Activated naive CD4-positive, alpha-beta T cell treated with anti-CD3 and anti-CD28 coated beads for 36 hours (primary cell): ENCODE results near the gene MRPL37. TPM values are rescaled to one million over a fixed set of nuclear protein-coding genes. Genes with fewer than 3 reads are reported as not detected.
"Not testable (repeated sequence)": the region's sequence is repeated elsewhere in the genome, so short reads cannot be mapped to it uniquely, and the experiment has no call there.

ENCODE experiments used
- CTCF ChIA-PET: fragments of 350-600 bp; sonication (Branson Sonifier 250); formaldehyde crosslinking; loops from one replicate; lab custom pipeline; 2021; ENCODE audit warnings: antibody characterized with exemption; lab: Charles Lee
- DNase-seq: peaks from one replicate; pipeline ENCODE4 v3.0.0-alpha.2; 2020
- H3K27ac Mint-ChIP-seq: one replicate; pipeline ENCODE4 v1.8.0; 2021; ENCODE audit warnings: mild to moderate bottlenecking, mixed read lengths
- H3K27me3 Mint-ChIP-seq: one replicate; pipeline ENCODE4 v1.8.0; 2021; ENCODE audit warnings: low read depth, mixed read lengths
- H3K36me3 Mint-ChIP-seq: one replicate; pipeline ENCODE4 v1.8.0; 2021; ENCODE audit warnings: low read depth, mixed read lengths
- H3K4me1 Mint-ChIP-seq: one replicate; pipeline ENCODE4 v1.8.0; 2021; ENCODE audit warnings: low read depth, mixed read lengths
- H3K4me3 Mint-ChIP-seq: one replicate; pipeline ENCODE4 v1.8.0; 2021; ENCODE audit warnings: mild to moderate bottlenecking, moderate library complexity, mixed read lengths
- H3K9me3 Mint-ChIP-seq: one replicate; pipeline ENCODE4 v1.8.0; 2021; ENCODE audit warnings: mixed read lengths
- intact Hi-C: fragments of 100-400 bp; cut with micrococcal nuclease; formaldehyde crosslinking; loops from one replicate; pipeline ENCODE4 v1.15.1; 2023
- total RNA-seq, 2 experiments: library from RNA; stranded (reverse); gene quantifications; one replicate each; pipeline ENCODE4 v1.2.3, GENCODE V29; 2021

Gene MRPL37
- total RNA-seq, 2 experiments from 2014 or later = 203 to 211 TPM

GRCh38 chr1:54163573-54163972 is 36.4 kb upstream of the MRPL37 start:
- Mint-ChIP-seq H3K27ac (no peak overlapping the region), H3K27me3 (no peaks in the 10 kb centered on the region), H3K4me1 (no peaks in the 10 kb centered on the region), H3K36me3 (no peaks in the 10 kb centered on the region), H3K9me3 (no peaks in the 10 kb centered on the region), H3K4me3 (no peak overlapping the region)
- CTCF ChIA-PET = no interaction called here
- DNase-seq = no peak
- intact Hi-C loops = no loop called here

- Mint-ChIP-seq H3K4me1 (no peaks in the 10 kb centered on the region), H3K9me3 (no peaks in the 10 kb centered on the region), H3K4me3 (no peak overlapping the region), H3K27ac (no peak overlapping the region), H3K27me3 (no peaks in the 10 kb centered on the region), H3K36me3 (no peaks in the 10 kb centered on the region)
- CTCF ChIA-PET = interaction anchor here (1.0 to 1.1 kb wide), 2 partner anchors 16 to 85 kb away, joined by 3 to 4 read pairs; no protein-coding TSS in a partner anchor
- DNase-seq = no peak
- intact Hi-C loops = no loop called here
Measured at GRCh38 chr1:54165146-54165545, 34.8 kb upstream of the MRPL37 start.

DNA sequence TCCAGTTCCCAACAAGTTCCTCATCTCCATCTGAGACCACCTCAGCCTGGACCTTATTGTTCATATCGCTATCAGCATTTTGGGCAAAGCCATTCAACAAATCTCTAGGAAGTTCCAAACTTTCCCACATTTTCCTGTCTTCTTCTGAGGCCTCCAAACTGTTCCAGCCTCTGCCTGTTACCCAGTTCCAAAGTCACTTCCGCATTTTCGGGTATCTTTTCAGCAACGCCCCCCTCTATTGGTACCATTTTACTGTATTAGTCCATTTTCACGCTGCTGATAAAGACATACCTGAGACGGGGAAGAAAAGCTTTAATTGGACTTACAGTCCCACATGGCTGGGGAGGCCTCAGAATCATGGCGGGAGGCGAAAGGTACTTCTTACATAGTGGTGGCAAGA is 33.6 kb upstream of the MRPL37 start:
- intact Hi-C loops = not testable (repeated sequence)

DNA sequence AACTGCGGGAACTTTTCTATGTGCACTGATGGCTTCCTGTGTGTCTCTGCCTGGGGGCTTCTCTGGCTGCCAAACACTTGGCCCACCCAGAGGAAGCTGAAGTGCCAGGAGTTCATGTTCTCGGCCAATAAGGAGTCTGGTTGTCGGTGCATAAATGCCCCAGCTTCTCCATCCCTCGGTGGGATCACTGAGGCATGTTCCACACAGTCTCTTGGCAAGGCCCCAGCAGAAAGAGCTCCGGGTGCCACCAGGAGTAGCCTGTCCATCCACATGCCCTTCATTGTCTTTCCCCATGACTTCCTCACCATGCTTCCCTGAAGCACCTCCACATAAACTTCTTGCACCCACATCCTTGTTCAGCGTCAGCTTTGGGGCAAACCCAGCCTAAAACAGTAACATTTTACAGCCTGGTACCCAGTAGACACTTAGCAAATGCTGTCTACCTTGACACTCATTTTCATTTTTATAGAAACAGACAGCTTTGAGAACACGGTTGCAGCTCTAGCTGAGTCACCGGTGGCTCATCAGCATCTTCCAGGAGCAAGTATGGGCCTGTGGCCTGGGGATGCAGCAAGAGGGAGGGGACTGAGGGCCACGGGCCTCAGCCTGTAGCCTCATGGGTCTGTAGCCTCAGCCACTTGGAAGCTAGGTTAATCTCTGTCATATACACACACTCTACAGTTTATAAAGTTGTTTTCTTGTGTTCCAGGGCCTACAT is 32.4 kb upstream of the MRPL37 start:
- CTCF ChIA-PET = interaction anchor here (0.6 to 1.0 kb wide), 2 partner anchors 14 to 93 kb away, joined by 3 to 4 read pairs; no protein-coding TSS in a partner anchor
- no peaks in the 10 kb centered on the region for H3K27me3 Mint-ChIP-seq
- no peak overlapping the region for H3K4me3 Mint-ChIP-seq
- peaks cover 10% of the 10 kb centered on the region for H3K4me1 Mint-ChIP-seq
- H3K27ac Mint-ChIP-seq = no peak overlapping the region
- no peaks in the 10 kb centered on the region for H3K36me3 Mint-ChIP-seq
- intact Hi-C loops = no loop called here
- no peak for DNase-seq
- no peaks in the 10 kb centered on the region for H3K9me3 Mint-ChIP-seq

More for the DNA sequence above, 33.6 kb upstream of the MRPL37 start:
- not testable (repeated sequence) for H3K27ac Mint-ChIP-seq, H3K4me1 Mint-ChIP-seq, H3K4me3 Mint-ChIP-seq, H3K36me3 Mint-ChIP-seq, H3K27me3 Mint-ChIP-seq, H3K9me3 Mint-ChIP-seq, DNase-seq
- CTCF ChIA-PET = interaction anchor here (0.7 to 1.0 kb wide), 2 partner anchors 15 to 306 kb away, joined by 3 read pairs; no protein-coding TSS in a partner anchor

DNA sequence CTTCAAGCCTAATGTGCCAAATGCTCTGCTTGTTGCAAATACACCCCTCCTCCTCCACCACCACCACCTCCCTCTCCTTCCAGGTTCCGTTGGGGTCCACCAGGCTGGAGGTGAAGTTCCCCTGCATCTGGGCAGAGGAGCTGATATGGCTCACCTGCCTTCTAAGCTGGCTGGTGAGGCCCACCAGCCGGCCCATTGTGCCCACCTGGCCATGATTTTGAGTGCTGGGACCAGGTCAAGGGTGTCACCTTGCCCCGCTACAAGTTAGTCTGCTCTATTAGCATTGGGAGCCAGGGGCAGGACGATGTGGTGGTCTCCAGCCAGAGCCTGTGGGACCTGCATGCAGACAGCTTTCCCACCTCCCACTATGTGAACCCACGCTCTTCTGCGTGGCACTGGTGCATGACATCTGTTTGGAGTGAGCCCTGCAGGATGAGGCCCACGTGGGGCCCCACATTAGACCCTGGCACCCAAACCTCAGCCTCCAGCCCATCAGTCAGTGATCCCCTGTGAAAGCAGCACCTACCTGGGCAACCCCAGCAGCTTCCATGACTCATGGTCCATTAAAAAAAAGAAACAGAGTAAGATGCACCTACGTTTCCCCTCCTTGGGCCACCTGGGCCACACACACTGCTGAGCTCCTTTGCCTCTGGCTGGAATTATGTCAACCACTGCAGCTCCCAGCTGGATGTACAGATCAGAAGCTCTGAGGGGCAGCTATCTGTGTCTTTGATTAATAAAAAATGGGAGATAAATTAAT is 31.6 kb upstream of the MRPL37 start:
- CTCF ChIA-PET = interaction anchor here (0.6 kb wide), 1 partner anchor 94 kb away, joined by 4 read pairs; no protein-coding TSS in a partner anchor
- H3K36me3 Mint-ChIP-seq = no peaks in the 10 kb centered on the region
- no peaks in the 10 kb centered on the region for H3K27me3 Mint-ChIP-seq
- no peak overlapping the region for H3K4me3 Mint-ChIP-seq
- H3K27ac Mint-ChIP-seq = no peak overlapping the region
- H3K4me1 Mint-ChIP-seq = peaks cover 10% of the 10 kb centered on the region
- intact Hi-C loops = no loop called here
- no peak for DNase-seq
- no peaks in the 10 kb centered on the region for H3K9me3 Mint-ChIP-seq

DNA sequence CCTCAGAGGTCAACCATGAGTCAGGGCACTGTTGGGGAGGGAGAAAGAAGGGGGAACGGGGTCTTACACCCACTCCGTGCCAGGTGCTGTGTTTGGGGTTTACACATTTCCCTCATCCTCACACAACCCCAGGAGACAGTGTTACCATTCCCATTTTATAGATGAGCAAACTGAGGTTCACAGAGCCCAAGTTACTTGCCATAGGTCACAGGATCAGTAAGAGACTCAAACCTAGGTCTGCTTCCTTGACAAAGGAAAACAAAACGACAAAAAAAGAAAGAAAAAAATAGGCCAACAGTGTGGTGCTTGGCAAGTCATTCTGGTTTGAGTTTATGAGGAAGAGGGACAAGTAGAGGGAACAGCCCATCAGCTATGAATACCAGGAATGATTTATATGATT is 30.9 kb upstream of the MRPL37 start:
- CTCF ChIA-PET = no interaction called here
- H3K36me3 Mint-ChIP-seq = no peaks in the 10 kb centered on the region
- H3K27me3 Mint-ChIP-seq = no peaks in the 10 kb centered on the region
- H3K27ac Mint-ChIP-seq = no peak overlapping the region
- intact Hi-C loops = no loop called here
- peaks cover 10% of the 10 kb centered on the region for H3K4me1 Mint-ChIP-seq
- no peaks in the 10 kb centered on the region for H3K9me3 Mint-ChIP-seq
- H3K4me3 Mint-ChIP-seq = no peak overlapping the region
- no peak for DNase-seq

GRCh38 chr1:54171016-54171415 is 29.0 kb upstream of the MRPL37 start:
- H3K36me3 Mint-ChIP-seq = no peaks in the 10 kb centered on the region
- H3K4me1 Mint-ChIP-seq = peaks cover 10% of the 10 kb centered on the region
- no peak for DNase-seq
- intact Hi-C loops = no loop called here
- no peak overlapping the region for H3K27ac Mint-ChIP-seq
- no peaks in the 10 kb centered on the region for H3K27me3 Mint-ChIP-seq
- CTCF ChIA-PET = interaction anchor here (4.5 kb wide), 1 partner anchor 11 kb away, joined by 24 read pairs; no protein-coding TSS in a partner anchor
- H3K9me3 Mint-ChIP-seq = no peaks in the 10 kb centered on the region
- H3K4me3 Mint-ChIP-seq = no peak overlapping the region

DNA sequence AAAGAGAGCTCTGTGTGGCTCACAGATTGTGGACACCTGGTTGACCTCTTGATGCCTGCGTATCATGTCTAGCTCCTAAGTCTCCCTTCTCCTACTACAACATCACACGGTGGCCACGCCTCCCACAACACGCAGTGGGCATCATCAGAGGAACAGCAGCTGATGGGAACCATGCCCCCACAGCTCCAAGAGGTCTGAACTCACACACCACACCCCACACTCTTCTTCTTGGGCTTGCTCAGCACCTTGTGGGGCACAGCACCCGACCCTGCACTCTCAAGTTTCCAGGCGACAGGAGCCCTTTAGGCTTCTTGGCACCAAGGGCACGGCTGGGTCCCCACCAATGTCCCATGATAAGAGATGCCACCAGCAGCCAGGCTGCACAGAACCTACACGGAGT is 28.4 kb upstream of the MRPL37 start:
- Mint-ChIP-seq H3K4me1 (peaks cover 10% of the 10 kb centered on the region), H3K27ac (no peak overlapping the region), H3K36me3 (no peaks in the 10 kb centered on the region), H3K9me3 (no peaks in the 10 kb centered on the region), H3K27me3 (no peaks in the 10 kb centered on the region), H3K4me3 (no peak overlapping the region)
- CTCF ChIA-PET = interaction anchor here (4.5 kb wide), 1 partner anchor 10 kb away, joined by 24 read pairs; no protein-coding TSS in a partner anchor
- intact Hi-C loops = no loop called here
- DNase-seq = no peak

DNA sequence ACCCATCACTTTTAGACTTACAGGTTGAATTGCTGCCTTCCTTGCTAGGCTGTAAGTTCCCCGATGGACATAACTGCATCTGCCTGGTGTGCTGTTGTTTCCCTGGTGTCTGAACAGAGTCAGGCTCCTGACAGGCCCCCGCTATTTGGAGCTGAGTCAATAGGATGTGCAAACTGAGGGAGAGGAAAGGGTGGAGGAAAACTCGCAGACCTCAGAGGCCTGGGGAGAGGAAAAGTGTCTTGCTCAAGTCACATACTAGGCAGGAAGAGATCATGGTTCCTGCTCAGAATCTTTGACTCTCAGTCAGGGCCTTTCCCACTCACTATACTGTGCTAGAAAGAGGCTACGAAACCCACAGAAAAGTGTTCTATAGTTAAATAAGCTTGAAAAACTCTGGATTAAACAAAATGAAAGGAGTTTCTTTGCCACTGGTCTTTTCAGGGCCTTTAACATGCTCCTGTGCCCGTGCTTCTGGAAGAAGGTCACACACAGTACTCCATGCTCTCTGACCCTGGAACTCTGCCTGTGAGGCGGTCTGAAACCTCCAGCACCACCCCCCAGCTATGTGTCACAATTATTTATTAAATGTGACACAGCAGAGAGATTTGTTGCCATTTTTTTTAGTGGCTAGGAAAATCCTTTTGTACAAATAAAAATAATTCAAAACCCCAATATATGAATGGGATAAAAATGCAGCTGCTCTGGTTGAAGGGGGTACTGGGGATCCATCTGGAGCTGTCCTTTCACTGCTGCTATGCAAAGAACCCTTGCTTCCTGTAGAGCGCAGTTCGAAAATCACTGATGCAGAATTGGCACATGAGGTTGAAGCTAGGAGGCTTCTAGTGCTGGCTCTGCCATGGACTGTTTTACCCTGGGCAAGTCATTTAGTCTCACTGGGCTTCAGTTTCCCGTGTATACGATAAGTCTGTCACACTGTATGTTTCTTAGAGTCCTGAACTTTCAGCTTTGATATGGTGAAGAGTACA is 27.1 kb upstream of the MRPL37 start:
- Mint-ChIP-seq H3K36me3 (no peaks in the 10 kb centered on the region), H3K9me3 (no peaks in the 10 kb centered on the region), H3K4me1 (peaks cover 10% of the 10 kb centered on the region), H3K4me3 (no peak overlapping the region), H3K27me3 (no peaks in the 10 kb centered on the region), H3K27ac (no peak overlapping the region)
- CTCF ChIA-PET = interaction anchor here (4.5 kb wide), 1 partner anchor 9 kb away, joined by 24 read pairs; no protein-coding TSS in a partner anchor
- no peak for DNase-seq
- intact Hi-C loops = no loop called here

DNA sequence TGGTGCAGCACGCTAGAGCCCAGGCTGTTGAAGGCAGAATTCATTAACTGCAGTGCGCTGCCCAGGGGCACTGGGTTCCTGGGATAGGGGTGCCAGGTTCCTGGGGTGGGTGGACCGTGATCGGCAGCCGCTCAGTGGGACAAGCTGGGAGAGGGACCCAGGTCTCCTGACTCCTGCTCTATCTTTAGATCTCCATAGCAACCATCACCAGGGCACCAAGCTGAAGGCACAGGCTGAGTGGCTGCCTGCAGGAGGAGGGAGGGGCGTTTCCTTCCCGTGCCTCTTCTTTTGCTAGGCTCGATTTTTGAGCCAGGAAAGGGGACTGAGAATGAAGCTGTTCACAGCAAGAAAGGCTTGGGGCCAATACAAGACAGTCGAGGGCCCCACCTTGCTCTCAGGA is 26.3 kb upstream of the MRPL37 start:
- Mint-ChIP-seq H3K4me1 (peaks cover 10% of the 10 kb centered on the region), H3K9me3 (no peaks in the 10 kb centered on the region), H3K4me3 (no peak overlapping the region), H3K27ac (no peak overlapping the region), H3K36me3 (peaks cover 2% of the 10 kb centered on the region), H3K27me3 (no peaks in the 10 kb centered on the region)
- DNase-seq = no peak
- intact Hi-C loops = no loop called here
- CTCF ChIA-PET = interaction anchor here (4.5 kb wide), 1 partner anchor 8 kb away, joined by 24 read pairs; no protein-coding TSS in a partner anchor

- no peak for DNase-seq
- no peak overlapping the region for H3K27ac Mint-ChIP-seq
- peaks cover 10% of the 10 kb centered on the region for H3K4me1 Mint-ChIP-seq
- no peak overlapping the region for H3K4me3 Mint-ChIP-seq
- peaks cover 2% of the 10 kb centered on the region for H3K36me3 Mint-ChIP-seq
- CTCF ChIA-PET = interaction anchor here (4.5 kb wide), 1 partner anchor 8 kb away, joined by 24 read pairs; no protein-coding TSS in a partner anchor
- no peaks in the 10 kb centered on the region for H3K27me3 Mint-ChIP-seq
- no peaks in the 10 kb centered on the region for H3K9me3 Mint-ChIP-seq
- intact Hi-C loops = no loop called here
Measured at GRCh38 chr1:54174106-54174505, 25.9 kb upstream of the MRPL37 start.
